GM18519 (cell line): Measurements from ENCODE around the gene CHST3.

Experiments
- ATAC-seq: cut with Tn5 transposase; IDR thresholded peaks from one replicate; pipeline ENCODE4 v1.9.1; 2021; ENCODE audit warnings: mild to moderate bottlenecking, moderate library complexity; ENCODE audit not compliant: unreplicated experiment, low FRiP score

Gene CHST3

GRCh38 chr10:72049969-72050781 lies 86.0 kb downstream of the CHST3 start:
- ATAC-seq: no peak

GRCh38 chr10:72050873-72051272 lies 86.7 kb downstream of the CHST3 start:
- ATAC-seq: no peak

- no peak for ATAC-seq
Measured at GRCh38 chr10:72053690-72054089, 89.5 kb downstream of the CHST3 start.

- no peak for ATAC-seq
Measured at GRCh38 chr10:72056113-72056512, 91.9 kb downstream of the CHST3 start.

- no peak for ATAC-seq
Measured at GRCh38 chr10:72056932-72057751, 92.9 kb downstream of the CHST3 start.

GRCh38 chr10:72058347-72058898 lies 94.2 kb downstream of the CHST3 start:
- ATAC-seq: no peak

- ATAC-seq: no peak
Measured at GRCh38 chr10:72058989-72059842, 95.0 kb downstream of the CHST3 start.

GRCh38 chr10:72059843-72060822 lies 95.9 kb downstream of the CHST3 start:
- ATAC-seq: no peak

GRCh38 chr10:72061491-72061890 lies 97.3 kb downstream of the CHST3 start:
- ATAC-seq: no peak

- ATAC-seq: no peak
Measured at GRCh38 chr10:72061930-72062329, 97.7 kb downstream of the CHST3 start.

GRCh38 chr10:72062382-72062781 lies 98.2 kb downstream of the CHST3 start:
- ATAC-seq: no peak
